HEK293T (cell line): Measurements from ENCODE around the gene FAM120C.

Experiments
- ARNT ChIP-seq: fragments of 450-650 bp; IDR thresholded peaks from 2 replicates; pipeline ENCODE4 v1.6.1; 2017; ENCODE audit warnings: mild to moderate bottlenecking
- BHLHE40 ChIP-seq: fragments of 450-650 bp; IDR thresholded peaks from 2 replicates; pipeline ENCODE4 v1.6.1; 2016; ENCODE audit warnings: mild to moderate bottlenecking, moderate library complexity, borderline replicate concordance
- CTBP1 ChIP-seq: fragments of 450-650 bp; IDR thresholded peaks from 2 replicates; pipeline ENCODE4 v1.6.1; 2016; ENCODE audit warnings: borderline replicate concordance
- FOXA1 ChIP-seq: fragments of 450-650 bp; IDR thresholded peaks from 2 replicates; pipeline ENCODE4 v1.6.1; 2016; ENCODE audit warnings: mild to moderate bottlenecking
- FOXK2 ChIP-seq: fragments of 450-650 bp; IDR thresholded peaks from 2 replicates; pipeline ENCODE4 v1.6.1; 2016; ENCODE audit warnings: mild to moderate bottlenecking
- FOXM1 ChIP-seq: fragments of 450-650 bp; IDR thresholded peaks from 2 replicates; pipeline ENCODE4 v1.6.1; 2017; ENCODE audit warnings: mild to moderate bottlenecking, borderline replicate concordance
- L3MBTL2 ChIP-seq: fragments of 450-650 bp; conservative IDR thresholded peaks from 2 replicates; pipeline ENCODE4 v1.6.1; 2016; ENCODE audit warnings: mild to moderate bottlenecking
- LEF1 ChIP-seq: fragments of 450-650 bp; IDR thresholded peaks from 2 replicates; pipeline ENCODE4 v1.6.1; 2017; ENCODE audit warnings: mild to moderate bottlenecking, borderline replicate concordance
- SUZ12 ChIP-seq: fragments of 450-650 bp; IDR thresholded peaks from 2 replicates; pipeline ENCODE4 v1.6.1; 2016; ENCODE audit warnings: mild to moderate bottlenecking

GRCh38 chrX:54090880-54091279 is 92.2 kb downstream of the FAM120C start:
- no peak for TF ChIP-seq ARNT
- no peak for TF ChIP-seq BHLHE40
- no peak for TF ChIP-seq FOXK2
- TF ChIP-seq SUZ12 = no peak
- TF ChIP-seq LEF1 = no peak
- TF ChIP-seq FOXA1 = no peak
- no peak for TF ChIP-seq FOXM1
- TF ChIP-seq L3MBTL2 = no peak
- TF ChIP-seq CTBP1 = no peak
